ENCODE results near the gene DIS3. TPM values are rescaled to one million over a fixed set of nuclear protein-coding genes. Genes with fewer than 3 reads are reported as not detected.
A peak's percentile ranks its signal among the peaks of the same experiment; 100 is the strongest.

The DIS3 gene, protein sequence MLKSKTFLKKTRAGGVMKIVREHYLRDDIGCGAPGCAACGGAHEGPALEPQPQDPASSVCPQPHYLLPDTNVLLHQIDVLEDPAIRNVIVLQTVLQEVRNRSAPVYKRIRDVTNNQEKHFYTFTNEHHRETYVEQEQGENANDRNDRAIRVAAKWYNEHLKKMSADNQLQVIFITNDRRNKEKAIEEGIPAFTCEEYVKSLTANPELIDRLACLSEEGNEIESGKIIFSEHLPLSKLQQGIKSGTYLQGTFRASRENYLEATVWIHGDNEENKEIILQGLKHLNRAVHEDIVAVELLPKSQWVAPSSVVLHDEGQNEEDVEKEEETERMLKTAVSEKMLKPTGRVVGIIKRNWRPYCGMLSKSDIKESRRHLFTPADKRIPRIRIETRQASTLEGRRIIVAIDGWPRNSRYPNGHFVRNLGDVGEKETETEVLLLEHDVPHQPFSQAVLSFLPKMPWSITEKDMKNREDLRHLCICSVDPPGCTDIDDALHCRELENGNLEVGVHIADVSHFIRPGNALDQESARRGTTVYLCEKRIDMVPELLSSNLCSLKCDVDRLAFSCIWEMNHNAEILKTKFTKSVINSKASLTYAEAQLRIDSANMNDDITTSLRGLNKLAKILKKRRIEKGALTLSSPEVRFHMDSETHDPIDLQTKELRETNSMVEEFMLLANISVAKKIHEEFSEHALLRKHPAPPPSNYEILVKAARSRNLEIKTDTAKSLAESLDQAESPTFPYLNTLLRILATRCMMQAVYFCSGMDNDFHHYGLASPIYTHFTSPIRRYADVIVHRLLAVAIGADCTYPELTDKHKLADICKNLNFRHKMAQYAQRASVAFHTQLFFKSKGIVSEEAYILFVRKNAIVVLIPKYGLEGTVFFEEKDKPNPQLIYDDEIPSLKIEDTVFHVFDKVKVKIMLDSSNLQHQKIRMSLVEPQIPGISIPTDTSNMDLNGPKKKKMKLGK
- total RNA-seq, result 27.0 and 31.9 TPM in 2 replicates
- 34.6 and 41.4 TPM in 2 replicates for polyA plus RNA-seq
- 24.8 and 28.2 TPM in 2 replicates for polyA plus RNA-seq (2012)
- polyA minus RNA-seq (ENCODE audit: low replicate concordance), result 6.4 and 6.5 TPM in 2 replicates

DNA sequence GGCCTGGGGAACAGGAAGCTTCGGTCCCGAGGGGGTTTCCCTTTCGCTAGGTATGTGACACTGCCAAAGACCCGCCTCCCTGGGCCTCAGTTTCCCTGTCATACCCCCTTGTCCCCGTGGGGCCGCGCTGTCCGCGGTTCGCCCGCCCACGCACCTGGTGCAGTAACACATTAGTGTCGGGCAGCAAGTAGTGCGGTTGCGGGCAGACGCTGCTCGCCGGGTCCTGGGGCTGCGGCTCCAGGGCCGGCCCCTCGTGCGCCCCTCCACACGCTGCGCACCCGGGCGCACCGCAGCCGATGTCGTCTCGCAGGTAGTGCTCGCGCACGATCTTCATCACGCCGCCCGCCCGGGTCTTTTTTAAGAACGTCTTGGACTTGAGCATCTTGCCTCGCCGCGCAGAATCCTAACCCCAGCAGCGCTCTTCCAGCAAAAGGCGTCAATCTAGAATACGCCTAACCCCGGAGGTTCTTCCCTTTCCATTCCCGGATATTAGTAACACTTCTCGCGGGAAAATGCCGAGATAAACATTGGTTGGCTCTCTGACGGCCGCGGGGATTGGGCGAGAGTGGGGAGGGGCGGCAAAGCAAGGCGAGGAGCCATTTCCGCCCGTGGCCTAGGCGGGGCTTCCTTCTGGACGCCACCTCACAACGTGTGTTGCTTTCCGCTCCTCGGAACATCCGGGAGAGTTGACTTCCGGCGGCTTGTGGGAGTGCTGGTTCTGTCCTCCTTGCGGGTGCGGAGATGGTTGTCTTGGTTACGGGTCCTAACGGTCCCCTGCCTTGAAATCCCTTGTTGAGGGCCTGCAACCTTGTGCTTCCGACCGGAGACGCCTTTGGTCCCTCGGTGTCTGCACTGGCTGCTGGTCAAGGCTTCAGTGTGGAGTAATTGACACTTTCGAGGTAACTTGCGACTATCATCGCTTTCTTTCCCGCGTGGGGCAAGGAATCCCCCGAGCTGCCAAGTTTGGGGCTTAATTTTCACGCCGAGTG, at the start of gene DIS3, which contains the start of gene PIBF1:
TSS of gene DIS3 (minus strand) at position 450 of the 989 bp plus-strand sequence. CDS start at position 382, 68 bp downstream.
TSS of gene PIBF1 (plus strand) at position 683 of the 989 bp plus-strand sequence. CDS start 1,337 bp downstream, outside the sequence.
- peak within 1 kb of the TSS; percentile 92 for H2AFZ ChIP-seq (ENCODE audit: low read length)
- H3K27me3 ChIP-seq (ENCODE audit: control insufficient read depth, insufficient read depth, low read length), result no peaks in the 10 kb centered on the region
- H3K9ac ChIP-seq (ENCODE audit: insufficient read depth, low read length), result peak within 1 kb of the TSS; percentile 82
- peaks cover 73% of the 10 kb centered on the region for H3K79me2 ChIP-seq (ENCODE audit: control insufficient read depth, insufficient read depth, low read length)
- peaks cover 5% of the 10 kb centered on the region for H3K36me3 ChIP-seq (ENCODE audit: control insufficient read depth, insufficient read depth, low read length)
- TF ChIP-seq, protein P1, sequence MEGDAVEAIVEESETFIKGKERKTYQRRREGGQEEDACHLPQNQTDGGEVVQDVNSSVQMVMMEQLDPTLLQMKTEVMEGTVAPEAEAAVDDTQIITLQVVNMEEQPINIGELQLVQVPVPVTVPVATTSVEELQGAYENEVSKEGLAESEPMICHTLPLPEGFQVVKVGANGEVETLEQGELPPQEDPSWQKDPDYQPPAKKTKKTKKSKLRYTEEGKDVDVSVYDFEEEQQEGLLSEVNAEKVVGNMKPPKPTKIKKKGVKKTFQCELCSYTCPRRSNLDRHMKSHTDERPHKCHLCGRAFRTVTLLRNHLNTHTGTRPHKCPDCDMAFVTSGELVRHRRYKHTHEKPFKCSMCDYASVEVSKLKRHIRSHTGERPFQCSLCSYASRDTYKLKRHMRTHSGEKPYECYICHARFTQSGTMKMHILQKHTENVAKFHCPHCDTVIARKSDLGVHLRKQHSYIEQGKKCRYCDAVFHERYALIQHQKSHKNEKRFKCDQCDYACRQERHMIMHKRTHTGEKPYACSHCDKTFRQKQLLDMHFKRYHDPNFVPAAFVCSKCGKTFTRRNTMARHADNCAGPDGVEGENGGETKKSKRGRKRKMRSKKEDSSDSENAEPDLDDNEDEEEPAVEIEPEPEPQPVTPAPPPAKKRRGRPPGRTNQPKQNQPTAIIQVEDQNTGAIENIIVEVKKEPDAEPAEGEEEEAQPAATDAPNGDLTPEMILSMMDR (conservative IDR thresholded peaks at IDR 0.05 in 1 of 2, IDR thresholded peaks at IDR 0.05 in 1 of 2; ENCODE audit: low read depth in 1 of 2, low read length in 2 of 2), result no peak
- TF ChIP-seq EZH2 (IDR thresholded peaks at IDR 0.05; ENCODE audit: low read length, missing control alignments), result no peak
- peak within 1 kb of the TSS; percentile 97 for H3K4me2 ChIP-seq (ENCODE audit: extremely low read depth, insufficient read depth, low read length)
- H3K27ac ChIP-seq (ENCODE audit: insufficient read depth, low read length), result peak within 1 kb of the TSS; percentile 83
- peak within 1 kb of the TSS; percentile 81 to 98 (median 88) for H3K4me3 ChIP-seq (replicated peaks in 1 of 4; ENCODE audit: control extremely low read depth in 1 of 4, insufficient read depth in 1 of 4, low read depth in 3 of 4, low read length in 4 of 4)
- peaks cover 6% of the 10 kb centered on the region for H3K4me1 ChIP-seq (ENCODE audit: control insufficient read depth, extremely low read depth, insufficient read depth, low read length)
- no peaks in the 10 kb centered on the region for H4K20me1 ChIP-seq (ENCODE audit: control insufficient read depth, extremely low read depth, insufficient read depth, low read length)
- DNase-seq (ENCODE audit: low read depth in 2 of 2), result peak; percentile 98
- no peaks in the 10 kb centered on the region for H3K9me3 ChIP-seq (ENCODE audit: control insufficient read depth, insufficient read depth, low read depth, low read length)

DNA sequence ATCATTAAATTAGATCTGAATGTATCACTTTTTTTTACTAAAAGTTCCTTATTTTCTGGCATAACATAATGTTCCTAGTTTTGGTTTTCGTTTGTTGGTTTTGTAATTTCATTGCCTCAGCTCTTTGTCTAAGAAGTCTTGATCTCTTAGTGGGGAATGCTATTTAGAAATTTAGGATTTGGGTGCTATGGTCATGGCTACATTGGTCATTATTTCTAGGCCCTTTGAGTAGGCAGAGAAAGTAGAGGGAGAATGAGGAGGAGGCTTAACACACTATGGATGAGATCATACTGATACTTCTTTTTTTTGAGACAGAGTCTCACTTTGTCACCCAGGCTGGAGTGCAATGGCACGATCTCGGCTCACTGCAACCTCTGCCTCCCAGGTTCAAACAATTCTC, 42.0 kb upstream of the DIS3 start:
- no peak overlapping the region for H3K27ac ChIP-seq (ENCODE audit: insufficient read depth, low read length)

More for the DNA sequence above, 42.0 kb upstream of the DIS3 start:
- Histone ChIP-seq H3K4me2 (ENCODE audit: extremely low read depth, insufficient read depth, low read length) (no peak overlapping the region), H3K36me3 (ENCODE audit: control insufficient read depth, insufficient read depth, low read length) (no peaks in the 10 kb centered on the region), H3K79me2 (ENCODE audit: control insufficient read depth, insufficient read depth, low read length) (no peaks in the 10 kb centered on the region), H3K9me3 (ENCODE audit: control insufficient read depth, insufficient read depth, low read depth, low read length) (no peaks in the 10 kb centered on the region), H2AFZ (ENCODE audit: low read length) (no peak overlapping the region), H4K20me1 (ENCODE audit: control insufficient read depth, extremely low read depth, insufficient read depth, low read length) (no peaks in the 10 kb centered on the region), H3K27me3 (ENCODE audit: control insufficient read depth, insufficient read depth, low read length) (no peaks in the 10 kb centered on the region), H3K4me1 (ENCODE audit: control insufficient read depth, extremely low read depth, insufficient read depth, low read length) (no peaks in the 10 kb centered on the region), H3K9ac (ENCODE audit: insufficient read depth, low read length) (no peak overlapping the region), H3K4me3 (replicated peaks in 1 of 4; ENCODE audit: control extremely low read depth in 1 of 4, insufficient read depth in 1 of 4, low read depth in 3 of 4, low read length in 4 of 4) (no peak overlapping the region)
- TF ChIP-seq, protein P1 (conservative IDR thresholded peaks at IDR 0.05 in 1 of 2, IDR thresholded peaks at IDR 0.05 in 1 of 2; ENCODE audit: low read depth in 1 of 2, low read length in 2 of 2), result no peak
- no peak for TF ChIP-seq EZH2 (IDR thresholded peaks at IDR 0.05; ENCODE audit: low read length, missing control alignments)
- no peak for DNase-seq (ENCODE audit: low read depth in 2 of 2)
